ENCODE results near the gene RBM47.
A peak's percentile ranks its signal among the peaks of the same experiment; 100 is the strongest.
"Not testable (repeated sequence)": the region's sequence is repeated elsewhere in the genome, so short reads cannot be mapped to it uniquely, and the experiment has no call there.

Gene RBM47

DNA sequence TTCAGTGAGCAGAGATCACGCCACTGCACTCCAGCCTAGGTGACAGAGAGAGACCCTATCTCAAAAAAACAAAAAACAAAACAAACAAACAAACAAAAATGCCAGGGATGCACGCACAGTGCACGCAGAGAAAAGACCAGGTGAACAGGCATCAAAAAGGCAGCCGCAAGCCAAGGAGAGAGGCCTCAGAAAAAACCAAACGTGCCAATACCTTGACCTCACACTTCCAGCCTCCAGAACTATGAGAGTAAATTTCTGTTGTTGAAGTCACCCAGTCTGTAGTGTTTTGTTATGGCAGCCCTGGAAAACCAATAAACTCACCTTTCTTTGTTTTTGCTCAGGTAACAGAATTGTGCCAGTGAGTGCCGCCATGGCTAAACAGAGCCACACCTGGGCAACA is 228.6 kb downstream of the RBM47 start:
- DNase-seq = no peak

DNA sequence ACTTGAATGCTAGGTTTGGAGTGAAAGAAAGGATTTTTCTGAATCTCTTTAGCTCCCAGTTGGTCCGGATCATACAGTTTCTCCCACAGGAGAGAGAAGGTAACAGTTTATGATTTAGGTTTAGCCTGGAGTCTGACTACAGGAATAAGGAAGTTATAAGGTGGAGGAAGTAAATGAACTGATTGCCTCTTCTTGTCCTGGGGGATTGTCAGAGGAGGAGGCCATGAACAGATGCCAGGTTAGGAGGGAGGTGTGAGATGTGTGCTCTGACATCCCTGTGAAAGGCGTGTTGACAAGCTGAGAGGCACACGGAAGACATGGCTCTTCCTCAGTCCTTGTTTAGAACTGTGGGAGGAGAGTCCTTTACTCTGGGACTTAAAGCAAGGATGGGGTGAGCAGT is 230.1 kb downstream of the RBM47 start:
- no peak for DNase-seq

DNA sequence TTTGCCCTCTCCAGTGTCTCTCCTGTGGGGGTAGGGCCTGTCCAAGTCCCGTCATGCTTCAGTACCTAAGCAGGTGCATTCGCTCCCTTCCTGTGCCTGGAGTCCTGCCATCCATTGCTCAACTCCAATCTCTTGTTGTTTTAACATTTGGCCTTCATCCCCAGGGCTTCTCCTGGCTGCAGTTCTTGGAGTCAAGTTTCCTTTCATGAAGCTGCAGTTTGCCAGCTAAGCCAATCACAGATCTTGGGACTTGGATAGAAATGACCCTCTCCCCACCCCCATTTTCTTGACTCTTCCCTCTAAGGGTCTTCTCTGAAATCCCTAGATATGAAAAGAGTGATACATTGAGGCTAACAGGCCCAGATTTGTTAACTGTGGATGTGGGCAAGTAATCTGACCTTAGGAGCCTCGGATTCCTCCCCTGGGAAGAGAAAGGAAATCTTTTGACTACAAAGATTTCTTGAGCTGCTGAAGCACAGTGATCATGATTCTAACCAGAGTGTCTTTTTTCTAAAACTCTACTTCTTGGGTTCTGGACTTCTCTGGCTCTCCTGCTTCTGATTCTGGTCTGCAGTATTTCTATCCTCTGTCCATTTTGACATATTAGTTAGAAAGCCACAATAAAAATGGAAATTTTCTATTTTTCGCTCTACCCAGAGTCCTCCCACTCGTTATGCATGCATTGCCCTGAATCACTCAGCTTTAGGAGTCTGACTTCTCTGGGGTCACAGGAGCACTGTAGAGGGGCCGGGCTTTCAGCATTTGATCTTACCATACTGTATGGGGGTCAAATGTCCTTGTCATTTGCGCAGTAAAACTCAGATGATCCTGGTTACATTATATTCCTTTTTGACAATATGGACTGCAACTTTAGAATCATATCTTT is 233.5 kb downstream of the RBM47 start:
- no peak for DNase-seq

DNA sequence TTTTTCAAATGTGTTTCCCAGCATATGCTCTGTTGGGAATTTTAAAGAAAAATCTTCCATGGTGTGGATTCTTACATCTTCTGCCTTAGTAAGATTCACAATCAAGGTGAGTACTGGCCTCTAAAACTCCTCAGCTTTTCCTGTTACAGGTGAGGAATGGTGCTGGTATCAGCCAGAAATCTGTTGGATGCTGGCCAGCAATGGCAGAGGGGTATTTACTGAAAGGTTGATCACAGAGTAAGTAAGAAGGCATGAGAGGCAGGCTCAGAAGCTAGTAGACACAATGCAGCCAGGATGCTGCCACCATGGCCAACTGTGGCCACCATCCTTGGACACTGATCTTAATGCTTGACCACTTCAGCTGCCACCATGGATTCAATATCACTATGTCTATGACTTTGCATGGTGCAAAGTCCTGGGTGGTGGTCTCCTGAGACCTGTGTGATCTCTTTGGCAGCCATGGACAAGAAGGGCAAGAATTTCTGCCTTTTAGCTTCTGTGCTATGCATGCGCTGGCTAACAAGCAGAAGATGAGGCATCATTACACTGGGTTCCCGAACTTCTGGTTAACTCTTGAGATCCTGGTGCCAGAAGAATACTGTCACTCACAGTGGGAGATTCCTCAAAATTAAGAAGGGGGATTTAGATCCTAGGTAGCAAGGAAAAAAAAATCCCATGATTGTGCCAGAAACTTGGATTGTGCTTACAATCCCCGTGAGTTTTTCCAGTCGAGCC is 234.3 kb downstream of the RBM47 start:
- DNase-seq = no peak

DNA sequence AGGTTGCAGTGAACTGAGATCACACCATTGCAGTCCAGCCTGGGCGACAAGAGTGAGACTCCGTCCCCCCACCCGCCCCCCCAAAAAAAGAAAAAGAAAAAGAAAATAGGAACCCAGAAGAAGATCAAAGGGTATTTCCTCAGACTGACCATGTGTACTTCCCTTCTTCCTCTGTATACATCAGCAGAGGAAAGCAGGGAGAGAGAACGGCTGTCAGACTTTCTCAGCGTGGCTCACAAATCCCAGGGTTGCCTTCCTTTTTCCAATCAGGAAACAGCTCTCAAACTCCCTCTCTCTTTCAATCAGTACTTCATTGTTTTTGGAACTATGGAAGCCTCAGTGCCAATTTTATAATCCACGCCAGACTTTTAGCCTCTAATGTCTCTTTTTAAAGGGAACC is 235.4 kb downstream of the RBM47 start:
- no peak for DNase-seq

DNA sequence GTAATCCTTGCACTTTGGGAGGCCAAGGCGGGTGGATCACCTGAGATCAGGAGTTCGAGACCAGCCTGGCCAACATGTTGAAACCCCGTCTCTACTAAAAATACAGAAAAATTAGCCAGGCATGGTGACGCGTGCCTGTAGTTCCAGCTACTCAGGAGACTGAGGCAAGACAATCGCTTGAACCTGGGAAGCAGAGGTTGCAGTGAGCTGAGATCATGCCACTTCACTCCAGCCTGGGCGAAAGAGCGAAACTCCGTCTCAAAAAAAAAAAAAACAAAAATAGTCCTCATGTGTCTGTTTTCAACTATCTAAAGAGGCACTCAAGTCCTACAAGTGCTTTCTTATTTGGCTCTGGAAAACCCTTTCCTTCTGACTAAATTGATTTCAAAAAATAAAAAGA is 237.4 kb downstream of the RBM47 start:
- not testable (repeated sequence) for DNase-seq

DNA sequence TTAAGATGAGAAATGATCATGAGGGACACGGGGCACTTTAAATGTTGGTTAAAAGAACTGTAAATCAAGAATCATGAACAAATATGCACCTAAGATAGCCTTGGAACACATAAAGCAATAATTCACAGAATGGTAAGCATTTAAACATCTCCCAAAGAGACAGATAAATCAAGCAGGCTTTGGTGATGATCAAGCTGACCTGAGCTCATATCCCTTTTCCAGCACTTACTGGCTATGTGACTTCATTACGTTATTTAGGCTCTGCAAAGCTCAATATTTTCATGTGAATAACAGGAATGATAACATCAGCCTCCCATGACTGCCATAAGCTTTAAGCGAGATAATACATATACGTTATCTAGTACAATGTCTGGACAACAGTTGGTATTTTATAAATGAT is 239.7 kb downstream of the RBM47 start:
- DNase-seq = no peak

DNA sequence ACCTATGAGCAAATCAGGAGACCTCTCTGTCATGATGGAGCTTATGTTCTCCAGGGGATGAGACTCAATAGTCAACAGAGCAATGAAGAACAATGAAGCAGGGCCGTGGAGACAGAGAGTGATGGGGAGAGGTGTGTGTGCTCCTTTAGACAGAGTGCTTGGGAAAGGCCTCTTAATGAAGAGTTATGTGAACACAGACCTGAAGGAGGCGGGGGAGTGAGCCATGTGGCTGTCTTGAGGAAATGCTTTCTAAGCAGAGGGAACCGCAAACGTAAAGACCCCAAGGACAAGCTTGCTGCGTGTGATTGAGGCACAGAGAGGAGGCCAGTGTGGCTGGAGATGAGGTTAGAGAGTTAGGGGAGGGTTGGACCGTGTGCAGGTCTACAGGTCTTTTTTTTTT is 241.4 kb downstream of the RBM47 start:
- peak; percentile 26 to 46 for DNase-seq

DNA sequence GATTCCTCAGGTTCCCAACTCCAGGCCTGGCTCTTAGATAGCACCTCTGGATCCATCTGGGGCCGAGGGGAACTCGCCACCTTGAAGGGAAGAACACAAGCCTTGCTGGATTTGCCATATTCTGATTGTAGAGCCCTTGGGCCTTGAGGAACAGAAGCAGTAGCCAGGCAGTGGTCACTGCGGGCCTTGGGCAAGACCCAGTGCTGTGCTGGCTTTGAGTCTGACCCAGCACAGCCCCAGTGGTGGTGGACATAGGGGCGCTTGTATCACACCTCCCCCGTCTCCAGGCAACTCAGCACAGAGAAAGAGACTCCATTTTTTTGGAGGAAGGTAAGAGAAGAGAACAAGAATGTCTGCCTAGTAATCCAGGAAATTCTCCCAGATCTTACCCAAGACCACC is 249.0 kb downstream of the RBM47 start:
- DNase-seq = no peak

DNA sequence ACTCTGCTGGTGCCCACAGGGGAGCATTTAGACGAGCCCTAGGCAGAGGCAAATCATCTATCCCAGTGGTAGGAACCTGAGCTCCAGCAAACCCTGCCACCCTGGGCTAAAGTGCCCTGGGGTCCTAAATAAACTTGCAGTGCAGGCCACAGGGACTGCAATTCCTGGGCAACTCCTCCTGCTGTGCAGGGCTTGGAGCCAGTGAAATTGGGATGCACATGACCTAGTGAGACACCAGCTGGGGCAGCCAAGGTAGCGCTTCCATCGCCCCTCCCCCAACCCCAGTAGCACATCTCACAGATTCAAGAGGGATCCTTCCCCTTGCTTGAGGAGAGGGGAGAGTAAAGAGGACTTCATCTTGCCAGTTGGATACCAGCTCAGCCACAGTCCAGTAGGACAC is 250.4 kb downstream of the RBM47 start:
- DNase-seq = no peak

DNA sequence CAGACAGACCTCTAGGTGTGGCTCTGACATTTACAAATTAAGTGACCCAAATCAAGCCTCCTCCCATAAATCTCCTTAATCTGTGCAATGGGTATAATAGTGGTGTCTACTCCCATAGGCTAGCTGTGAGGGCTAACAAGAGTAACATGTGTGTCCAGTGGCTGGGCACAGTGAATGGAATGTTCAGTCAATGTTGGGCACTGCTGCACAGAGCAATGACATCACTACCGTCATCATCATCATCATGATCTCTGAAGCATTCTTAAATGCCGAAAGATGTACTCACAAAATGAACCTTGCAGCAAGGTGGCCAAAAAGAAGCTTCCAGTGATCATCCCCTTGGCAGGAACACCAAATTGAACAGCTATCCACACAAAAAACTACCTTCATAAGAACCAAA is 251.0 kb downstream of the RBM47 start:
- no peak for DNase-seq

DNA sequence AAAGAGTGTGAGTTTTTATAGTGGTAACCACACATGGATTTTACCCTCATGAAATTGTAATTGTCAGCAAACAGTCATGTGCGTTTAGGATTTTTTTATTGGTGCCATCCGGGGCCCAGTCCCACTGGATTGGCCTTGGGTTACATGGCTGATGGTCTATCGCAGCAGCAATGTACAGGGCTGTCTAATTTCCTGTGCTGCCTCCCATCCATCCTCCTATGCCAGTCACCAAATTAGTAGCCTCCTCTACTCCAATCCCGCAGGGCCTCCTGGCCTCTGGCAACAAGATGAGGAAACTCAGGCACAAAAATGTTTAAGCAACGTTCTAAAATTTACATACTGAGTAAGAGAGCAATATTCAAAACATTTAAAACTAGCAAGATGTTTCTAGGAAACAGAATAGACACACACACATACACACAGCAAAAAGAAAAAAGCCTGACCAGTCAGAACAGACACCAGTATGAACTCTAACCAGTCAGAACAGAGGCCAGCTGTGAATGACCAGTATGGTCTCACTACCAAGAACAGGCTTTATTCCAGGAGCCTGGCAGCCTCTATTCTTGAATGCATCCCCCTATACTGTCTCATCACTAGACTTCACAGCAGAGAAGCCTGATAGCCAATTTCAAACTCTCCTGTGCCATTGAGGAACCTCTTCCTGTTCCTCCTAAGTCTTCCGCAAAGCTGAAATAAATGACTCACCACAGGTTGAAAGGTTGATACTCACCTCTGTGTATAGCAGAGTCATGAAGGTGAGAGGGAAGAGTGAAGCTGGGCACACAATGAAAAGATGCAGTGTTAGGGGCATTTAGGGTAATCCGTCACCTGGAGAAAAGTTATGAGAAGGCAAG is 251.9 kb downstream of the RBM47 start:
- no peak for DNase-seq

DNA sequence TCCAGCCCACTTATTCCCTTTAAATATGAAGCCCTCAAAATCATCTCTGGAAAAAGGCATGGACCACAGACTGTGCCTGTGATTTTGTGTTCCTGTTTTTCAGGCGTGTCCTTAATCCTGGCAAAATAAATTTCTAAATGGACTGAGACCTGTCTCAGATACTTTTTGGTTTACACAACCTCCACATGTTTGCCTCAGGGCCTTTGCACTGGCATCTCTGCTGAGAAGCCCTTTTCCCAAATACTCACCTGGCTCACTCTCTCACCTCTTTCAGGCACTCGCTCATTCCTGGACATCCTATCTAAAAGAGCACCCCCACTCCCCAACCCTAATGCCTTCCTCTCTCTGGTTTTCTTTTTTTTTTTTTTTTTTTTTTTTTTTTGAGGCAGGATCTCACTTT is 254.0 kb downstream of the RBM47 start:
- DNase-seq = no peak

DNA sequence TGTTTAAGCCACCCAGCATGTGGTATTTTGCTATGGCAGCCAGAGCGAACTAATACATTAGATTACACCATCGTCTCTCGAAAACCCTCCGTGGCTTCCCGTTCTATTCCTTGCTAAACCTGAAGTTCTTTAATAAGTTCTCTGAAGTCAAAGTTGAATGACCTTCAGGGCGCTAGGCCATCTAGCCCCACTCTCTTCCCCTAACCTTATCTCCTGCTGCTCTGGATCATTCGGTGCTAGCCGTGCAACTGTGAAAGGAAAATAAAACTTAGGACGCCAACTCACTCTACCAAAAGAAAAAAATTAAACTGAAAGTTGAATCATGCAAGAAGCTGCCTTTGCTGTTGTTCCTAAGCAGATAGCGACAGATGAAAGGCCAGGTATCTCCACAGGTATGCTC is 254.6 kb downstream of the RBM47 start:
- DNase-seq = no peak

DNA sequence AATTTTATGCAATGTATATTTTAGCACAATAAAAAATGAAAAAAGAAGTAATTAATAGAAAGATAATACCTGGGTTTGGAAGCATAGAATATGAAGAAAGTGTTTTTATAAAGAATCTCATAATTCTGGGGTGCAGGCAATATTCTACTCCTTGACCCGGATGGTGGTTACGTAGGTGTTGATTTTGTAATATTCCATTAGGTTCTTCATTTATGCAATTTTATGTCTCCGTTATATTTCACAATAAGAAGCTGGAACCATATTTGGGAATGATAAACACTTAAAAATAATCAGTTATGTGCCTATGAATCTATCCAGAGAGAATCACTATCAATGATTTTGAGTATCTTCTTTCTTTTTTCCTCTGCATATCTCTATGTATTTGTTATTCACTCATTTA is 256.0 kb downstream of the RBM47 start:
- no peak for DNase-seq
